GM10266 (cell line): Measurements from ENCODE around the gene MTG1.
"Not testable (repeated sequence)": the region's sequence is repeated elsewhere in the genome, so short reads cannot be mapped to it uniquely, and the experiment has no call there.

Experiments used
- DNase-seq: peaks from one replicate; pipeline ENCODE4 v3.0.0; 2012; ENCODE audit errors: extremely low spot score
- CTCF ChIP-seq: IDR thresholded peaks from 2 replicates; pipeline ENCODE4 v1.5.1; 2012; ENCODE audit warnings: mild to moderate bottlenecking, low read depth; ENCODE audit not compliant: control insufficient read depth, insufficient read depth; ENCODE audit errors: missing control alignments

MTG1 gene

GRCh38 chr10:133366130-133366478 lies 27.9 kb upstream of the MTG1 start:
- no peak for DNase-seq
- TF ChIP-seq CTCF = no peak

GRCh38 chr10:133366751-133367150 lies 27.2 kb upstream of the MTG1 start:
- TF ChIP-seq CTCF = no peak

GRCh38 chr10:133367461-133367860 lies 26.5 kb upstream of the MTG1 start:
- DNase-seq = not testable (repeated sequence)

More at GRCh38 chr10:133366751-133367150, 27.2 kb upstream of the MTG1 start:
- no peak for DNase-seq

GRCh38 chr10:133368153-133368552 lies 25.8 kb upstream of the MTG1 start:
- no peak for DNase-seq
- no peak for TF ChIP-seq CTCF

- DNase-seq = no peak
- no peak for TF ChIP-seq CTCF
These were observed 23.7 kb upstream of the MTG1 start for GRCh38 chr10:133370030-133370786.

GRCh38 chr10:133372507-133372906 lies 21.4 kb upstream of the MTG1 start:
- no peak for DNase-seq
- no peak for TF ChIP-seq CTCF

GRCh38 chr10:133373174-133374090 lies 20.5 kb upstream of the MTG1 start, which contains the start of gene ECHS1:
TSS of gene ECHS1 (minus strand) at chr10:133373354. CDS start at chr10:133373333, 21 bp downstream.
- no peak for TF ChIP-seq CTCF
- peak; percentile 100 for DNase-seq
